DMS53 treated with DMSO at 0.1 percent for 48 hours (cell line): ENCODE data around the gene YBX2.

Experiments
- DNase-seq: peaks from one replicate; lab custom pipeline; 2025; ENCODE audit not compliant: unreplicated experiment; lab: John Stamatoyannopoulos, UW

YBX2 gene

GRCh38 chr17:7323731-7324437, 29.4 kb upstream of the YBX2 start:
- DNase-seq = no peak

GRCh38 chr17:7322520-7323194, 28.2 kb upstream of the YBX2 start:
- no peak for DNase-seq

- no peak for DNase-seq
Measured at GRCh38 chr17:7321466-7321865, 27.0 kb upstream of the YBX2 start.

- DNase-seq = no peak
Measured at GRCh38 chr17:7318121-7318860, 23.9 kb upstream of the YBX2 start.

- DNase-seq = no peak
Measured at GRCh38 chr17:7317161-7317803, 22.8 kb upstream of the YBX2 start.

- peak; percentile 29 for DNase-seq
Measured at GRCh38 chr17:7315570-7316235, 21.3 kb upstream of the YBX2 start.

- DNase-seq = peak; percentile 84
Measured at GRCh38 chr17:7314719-7315569, 20.5 kb upstream of the YBX2 start, which contains the start of gene GPS2. Gene GPS2, minus strand, starts transcription at chr17:7315360. Its CDS starts 308 bp downstream, at chr17:7315052.

- no peak for DNase-seq
Measured at GRCh38 chr17:7313890-7314718, 19.7 kb upstream of the YBX2 start.

- no peak for DNase-seq
Measured at GRCh38 chr17:7313088-7313889, 18.9 kb upstream of the YBX2 start.

GRCh38 chr17:7312432-7313087, 18.1 kb upstream of the YBX2 start:
- no peak for DNase-seq

- DNase-seq = no peak
Measured at GRCh38 chr17:7311110-7311705, 16.8 kb upstream of the YBX2 start.

GRCh38 chr17:7309628-7310027, 15.2 kb upstream of the YBX2 start:
- no peak for DNase-seq

GRCh38 chr17:7308625-7309433, 14.4 kb upstream of the YBX2 start:
- DNase-seq = peak; percentile 69

- no peak for DNase-seq
Measured at GRCh38 chr17:7307686-7308624, 13.5 kb upstream of the YBX2 start.

GRCh38 chr17:7306911-7307685, 12.7 kb upstream of the YBX2 start, which contains the start of gene EIF5A:
Gene EIF5A, plus strand, starts transcription at chr17:7307628. Its CDS starts 2,008 bp downstream, at chr17:7309636.
- peak; percentile 100 for DNase-seq
